Endothelial cell (in vitro differentiated cells): ENCODE data around the gene C5orf63. TPM values are rescaled to one million over a fixed set of nuclear protein-coding genes. Genes with fewer than 3 reads are reported as not detected.

ENCODE experiments used
- DNase-seq: peaks from one replicate; pipeline ENCODE4 v3.0.0; 2021; ENCODE audit warnings: low spot score
- H3K27ac Mint-ChIP-seq: one replicate; pipeline ENCODE4 v1.8.0; 2021; ENCODE audit warnings: mixed read lengths, inconsistent platforms; ENCODE audit not compliant: unreplicated experiment
- H3K27me3 Mint-ChIP-seq: one replicate; pipeline ENCODE4 v1.8.0; 2021; ENCODE audit warnings: mild to moderate bottlenecking, moderate library complexity, mixed read lengths, inconsistent platforms; ENCODE audit not compliant: unreplicated experiment
- H3K36me3 Mint-ChIP-seq: one replicate; pipeline ENCODE4 v1.8.0; 2021; ENCODE audit warnings: mild to moderate bottlenecking, low read depth, mixed read lengths, inconsistent platforms; ENCODE audit not compliant: unreplicated experiment
- H3K4me1 Mint-ChIP-seq: one replicate; pipeline ENCODE4 v1.8.0; 2021; ENCODE audit warnings: mild to moderate bottlenecking, mixed read lengths, inconsistent platforms; ENCODE audit not compliant: unreplicated experiment
- H3K4me3 Mint-ChIP-seq: one replicate; pipeline ENCODE4 v1.8.0; 2021; ENCODE audit warnings: mild to moderate bottlenecking, mixed read lengths, inconsistent platforms; ENCODE audit not compliant: unreplicated experiment
- H3K9me3 Mint-ChIP-seq: one replicate; pipeline ENCODE4 v1.8.0; 2021; ENCODE audit warnings: mixed read lengths, inconsistent platforms; ENCODE audit not compliant: unreplicated experiment
- CTCF ChIP-seq: fragments of 200-600 bp; sonication (generic); IDR thresholded peaks from one replicate; pipeline ENCODE4 v1.5.0; 2021; ENCODE audit warnings: antibody characterized with exemption; ENCODE audit not compliant: unreplicated experiment
- total RNA-seq: library from RNA; stranded (reverse); fragmentation: NEBNext Ultra II Directional; extraction: Animal tissue kit (Norgen Biotek cat#: 25700); gene quantifications from one replicate; pipeline ENCODE4 v1.2.1, GENCODE V29; 2021; ENCODE audit not compliant: unreplicated experiment

The C5orf63 gene
- total RNA-seq, 1 donor from 2014 or later: 2.0 TPM

- DNase-seq: no peak
- no peak for TF ChIP-seq CTCF
- no peak overlapping the region for H3K27ac Mint-ChIP-seq
- H3K36me3 Mint-ChIP-seq: no peaks in the 10 kb centered on the region
- peaks cover 1% of the 10 kb centered on the region for H3K27me3 Mint-ChIP-seq
- H3K9me3 Mint-ChIP-seq: no peaks in the 10 kb centered on the region
- peaks cover 8% of the 10 kb centered on the region for H3K4me1 Mint-ChIP-seq
- H3K4me3 Mint-ChIP-seq: no peak overlapping the region
These were observed 19.4 kb upstream of the C5orf63 start for GRCh38 chr5:127092690-127093089.

- no peak overlapping the region for H3K27ac Mint-ChIP-seq
- DNase-seq: no peak
These were observed 15.9 kb upstream of the C5orf63 start for GRCh38 chr5:127089191-127089590.

GRCh38 chr5:127088251-127088650 is 14.9 kb upstream of the C5orf63 start:
- no peak for DNase-seq
- H3K4me3 Mint-ChIP-seq: no peak overlapping the region
- no peak overlapping the region for H3K27ac Mint-ChIP-seq
- peaks cover 1% of the 10 kb centered on the region for H3K27me3 Mint-ChIP-seq
- no peak for TF ChIP-seq CTCF
- H3K9me3 Mint-ChIP-seq: no peaks in the 10 kb centered on the region
- H3K36me3 Mint-ChIP-seq: no peaks in the 10 kb centered on the region
- H3K4me1 Mint-ChIP-seq: peaks cover 16% of the 10 kb centered on the region

More at GRCh38 chr5:127089191-127089590, 15.9 kb upstream of the C5orf63 start:
- H3K27me3 Mint-ChIP-seq: peaks cover 1% of the 10 kb centered on the region
- no peaks in the 10 kb centered on the region for H3K36me3 Mint-ChIP-seq
- H3K9me3 Mint-ChIP-seq: no peaks in the 10 kb centered on the region
- H3K4me1 Mint-ChIP-seq: peaks cover 16% of the 10 kb centered on the region
- no peak overlapping the region for H3K4me3 Mint-ChIP-seq
- no peak for TF ChIP-seq CTCF

- no peak for DNase-seq
- Mint-ChIP-seq H3K36me3 (no peaks in the 10 kb centered on the region), H3K9me3 (no peaks in the 10 kb centered on the region), H3K27ac (no peak overlapping the region), H3K27me3 (peaks cover 1% of the 10 kb centered on the region), H3K4me1 (peaks cover 12% of the 10 kb centered on the region), H3K4me3 (no peak overlapping the region)
- TF ChIP-seq CTCF: no peak
These were observed 13.3 kb upstream of the C5orf63 start for GRCh38 chr5:127086589-127086988.

- DNase-seq: no peak
- Mint-ChIP-seq H3K27me3 (peaks cover 1% of the 10 kb centered on the region), H3K4me3 (no peak overlapping the region), H3K9me3 (no peaks in the 10 kb centered on the region), H3K36me3 (no peaks in the 10 kb centered on the region), H3K27ac (no peak overlapping the region), H3K4me1 (peaks cover 12% of the 10 kb centered on the region)
- TF ChIP-seq CTCF: no peak
These were observed 12.5 kb upstream of the C5orf63 start for GRCh38 chr5:127085796-127086195.
